NK-92 (cell line): ENCODE results near the gene KAZN.
"Not testable (repeated sequence)": the region's sequence is repeated elsewhere in the genome, so short reads cannot be mapped to it uniquely, and the experiment has no call there.

Experiments used
- DNase-seq: peaks from one replicate; lab custom pipeline; 2025; ENCODE audit not compliant: unreplicated experiment; lab: John Stamatoyannopoulos, UW

KAZN gene

GRCh38 chr1:14946684-14947238, 348.3 kb downstream of the KAZN start:
- no peak for DNase-seq

DNA sequence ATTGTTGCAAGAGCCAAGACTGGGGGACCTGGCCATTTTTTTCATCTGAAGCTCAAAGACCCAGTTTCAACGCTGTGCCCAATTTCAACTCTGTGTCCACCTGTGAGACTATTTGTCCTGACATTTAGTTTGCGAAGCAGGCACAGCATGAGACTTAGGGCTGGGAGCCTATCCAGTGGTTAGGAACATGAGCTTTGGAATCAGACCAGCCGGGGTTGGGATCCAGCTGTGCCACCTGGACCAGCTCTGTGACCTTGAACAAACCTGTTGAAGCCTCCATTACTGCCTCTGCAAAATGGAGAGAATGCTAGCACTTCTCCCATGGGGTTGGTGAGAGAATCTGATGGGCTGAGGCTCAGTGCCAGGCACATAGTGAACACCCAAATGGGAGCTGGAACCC, 348.9 kb downstream of the KAZN start:
- DNase-seq, result no peak

- no peak for DNase-seq
Measured at GRCh38 chr1:14948112-14948652, 349.7 kb downstream of the KAZN start.

GRCh38 chr1:14949270-14949835, 350.9 kb downstream of the KAZN start:
- no peak for DNase-seq

GRCh38 chr1:14949836-14950713, 351.6 kb downstream of the KAZN start:
- no peak for DNase-seq

- no peak for DNase-seq
Measured at GRCh38 chr1:14951766-14952165, 353.3 kb downstream of the KAZN start.

GRCh38 chr1:14952626-14953314, 354.3 kb downstream of the KAZN start:
- DNase-seq, result no peak

DNA sequence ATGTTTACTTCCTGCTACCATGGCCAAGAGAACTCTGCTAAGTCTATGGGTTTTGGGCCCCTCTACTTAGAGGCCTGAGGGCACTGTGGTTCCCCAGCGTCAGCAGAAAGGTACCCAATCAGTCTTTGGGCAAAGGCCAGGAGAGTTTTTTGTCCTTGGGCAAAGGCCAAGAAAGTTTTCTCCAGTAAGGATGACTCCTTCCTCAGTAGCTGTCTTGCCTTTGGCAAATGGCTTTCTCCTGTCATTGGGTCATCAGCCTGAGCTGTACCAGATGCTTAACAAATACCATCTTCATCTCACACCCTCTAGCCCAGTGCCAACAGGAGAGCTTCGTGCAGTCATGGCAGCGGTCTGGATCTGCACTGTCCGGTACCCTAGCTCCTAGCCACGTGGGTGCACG, 355.7 kb downstream of the KAZN start:
- no peak for DNase-seq

DNA sequence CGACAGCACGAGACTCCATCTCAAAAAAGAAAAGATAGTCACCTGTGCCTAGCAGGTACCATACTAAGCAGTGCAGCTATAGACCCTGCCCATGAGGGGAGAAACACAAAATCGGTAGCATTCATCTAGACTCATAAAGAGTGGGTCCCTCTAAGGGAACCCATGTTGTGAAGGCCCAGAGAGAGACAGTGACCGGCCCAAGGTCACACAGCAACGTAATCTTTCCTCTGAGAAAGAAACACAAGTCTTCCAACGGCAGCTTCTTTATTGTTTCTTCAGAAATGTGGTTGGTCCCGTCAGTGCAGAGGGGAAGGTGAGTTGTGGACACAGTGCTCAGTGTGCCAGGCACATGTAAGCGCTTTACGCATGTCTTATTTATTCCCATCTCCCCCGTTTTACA, 356.4 kb downstream of the KAZN start:
- no peak for DNase-seq

DNA sequence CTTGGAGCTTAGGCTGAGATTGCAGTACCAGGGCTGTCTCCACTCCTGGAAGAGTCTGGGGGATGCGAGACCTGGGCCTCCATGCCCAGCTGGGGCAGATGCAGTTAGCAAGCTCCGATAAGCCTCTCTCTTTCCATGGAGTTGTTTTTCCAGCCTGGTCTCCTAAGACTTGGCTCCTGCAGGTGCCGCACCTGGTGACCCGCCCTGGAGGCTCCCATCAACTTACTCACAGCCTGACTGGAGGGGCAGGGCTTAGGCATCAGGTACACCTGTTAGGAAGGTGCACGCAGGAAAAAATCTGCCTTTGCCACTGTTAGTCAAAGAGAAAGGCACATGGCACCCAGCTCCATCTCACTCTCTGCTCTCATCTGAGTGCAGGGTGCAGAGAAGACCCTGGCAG, 356.9 kb downstream of the KAZN start:
- no peak for DNase-seq

DNA sequence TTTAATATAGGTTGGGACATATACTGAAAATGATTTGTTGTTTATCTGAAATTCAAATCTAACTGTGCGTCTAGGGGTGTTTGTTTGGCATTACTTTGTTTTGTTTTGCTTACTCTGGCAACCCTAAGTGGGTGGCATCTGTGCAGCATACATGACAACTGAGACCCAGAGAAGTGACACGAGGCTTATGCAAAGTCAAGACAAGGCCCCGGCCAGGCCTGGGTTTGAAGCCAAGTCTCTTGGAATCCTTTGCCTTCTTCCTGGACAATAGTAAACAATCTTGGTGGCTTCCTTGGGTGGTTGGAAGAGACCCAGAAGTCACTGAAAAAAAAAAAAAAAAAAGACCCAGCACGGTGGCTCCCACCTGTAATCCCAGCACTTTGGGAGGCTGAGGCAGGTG, 357.5 kb downstream of the KAZN start:
- no peak for DNase-seq

DNA sequence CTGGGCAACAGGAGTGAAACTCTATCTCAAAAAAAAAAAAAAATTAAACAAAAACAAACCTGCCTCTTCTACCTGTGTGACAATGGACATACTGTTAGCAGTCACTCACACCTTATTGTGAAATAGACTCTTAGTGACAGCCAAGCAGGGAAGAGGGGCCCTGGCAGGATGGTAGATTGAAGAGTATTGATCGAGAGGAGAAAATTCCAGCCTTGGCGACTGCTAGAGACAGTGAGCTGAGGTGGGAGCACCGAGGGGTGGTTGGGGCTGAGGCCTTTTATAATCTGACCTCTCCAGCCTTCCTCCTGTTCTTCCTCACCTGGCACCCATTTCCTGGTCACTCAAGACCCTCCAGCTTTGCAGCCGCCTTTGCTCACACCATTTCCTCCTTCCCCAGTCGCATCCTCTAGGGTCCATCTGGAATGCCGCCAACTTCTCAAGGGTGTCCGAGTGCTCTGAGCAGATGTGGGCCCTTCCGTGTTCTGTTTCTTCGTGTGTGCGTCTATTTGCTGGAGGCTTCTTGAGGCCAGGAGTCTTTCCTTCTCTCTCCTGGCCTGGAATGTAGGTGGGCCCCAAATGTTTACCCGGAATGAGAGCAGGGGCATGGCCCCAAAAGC, 358.2 kb downstream of the KAZN start:
- DNase-seq, result no peak

DNA sequence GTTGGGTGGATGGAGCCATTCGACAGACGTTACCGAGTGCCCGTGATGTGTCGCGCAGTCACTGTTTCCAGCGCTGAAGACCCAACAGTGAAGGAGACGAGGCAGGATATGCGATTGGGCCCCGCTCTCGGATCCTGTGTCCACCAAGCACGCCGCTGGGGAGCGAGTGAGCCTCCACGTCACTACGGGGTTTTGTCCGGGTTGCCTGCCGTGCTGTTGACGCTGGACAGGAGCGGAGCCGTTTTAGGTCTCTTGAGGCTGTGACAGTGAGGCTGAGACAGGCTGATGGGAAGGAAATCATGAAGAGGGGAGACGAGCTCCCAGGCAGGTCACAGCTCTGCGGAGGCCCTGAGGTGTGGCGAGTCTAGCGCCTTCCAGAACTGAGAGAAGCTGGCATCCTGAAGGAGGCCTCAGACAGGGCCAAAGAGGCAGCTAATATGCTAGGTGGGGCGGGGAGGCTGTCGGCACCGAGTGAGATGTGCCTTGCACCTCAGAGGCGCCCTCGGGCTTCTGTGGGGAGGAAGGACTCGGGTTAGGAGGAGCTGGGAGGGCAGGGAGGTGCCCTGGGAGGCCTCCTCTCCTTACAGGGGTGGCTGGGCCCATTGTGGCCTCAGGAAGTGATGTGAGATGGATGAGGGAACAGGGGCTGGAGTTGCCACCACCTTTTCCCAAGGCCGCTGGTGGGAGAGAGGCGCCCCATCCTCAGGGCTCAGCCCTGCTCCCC, 359.1 kb downstream of the KAZN start:
- DNase-seq, result no peak

GRCh38 chr1:14958249-14959058, 360.0 kb downstream of the KAZN start:
- DNase-seq, result no peak

DNA sequence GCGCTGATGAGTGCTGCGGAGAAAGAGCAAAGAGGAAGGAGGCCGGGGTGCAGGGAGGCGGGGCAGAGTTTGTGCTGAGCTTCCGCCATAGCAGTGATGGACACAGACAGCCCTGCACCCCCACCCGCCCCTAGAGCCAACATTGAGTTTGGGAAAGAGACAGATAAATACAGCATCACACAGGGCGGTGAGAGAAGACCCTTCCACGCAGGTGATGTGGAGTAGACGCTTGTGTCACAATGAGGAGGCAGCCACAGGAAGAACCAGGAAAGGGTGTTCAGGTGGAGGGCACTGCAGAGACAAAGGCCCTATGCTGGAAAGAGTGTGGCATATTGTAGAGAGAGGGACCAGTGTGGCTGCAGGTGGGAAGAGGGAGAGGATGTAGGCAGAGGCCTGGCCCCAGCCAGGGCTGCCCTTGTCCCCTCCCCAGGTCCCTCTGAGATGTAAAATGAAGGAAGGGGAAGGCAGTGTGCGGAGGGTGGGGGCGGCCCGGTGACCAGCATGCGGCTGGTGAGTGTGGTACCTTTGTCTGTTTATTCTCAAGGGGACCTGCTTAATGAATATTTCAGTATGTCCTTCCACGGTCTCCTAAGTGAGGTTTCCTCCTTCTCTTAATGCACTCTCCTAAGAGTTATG, 360.7 kb downstream of the KAZN start:
- DNase-seq, result no peak

- DNase-seq, result no peak
Measured at GRCh38 chr1:14961661-14962267, 363.3 kb downstream of the KAZN start.

GRCh38 chr1:14962407-14962806, 363.9 kb downstream of the KAZN start:
- DNase-seq, result no peak

DNA sequence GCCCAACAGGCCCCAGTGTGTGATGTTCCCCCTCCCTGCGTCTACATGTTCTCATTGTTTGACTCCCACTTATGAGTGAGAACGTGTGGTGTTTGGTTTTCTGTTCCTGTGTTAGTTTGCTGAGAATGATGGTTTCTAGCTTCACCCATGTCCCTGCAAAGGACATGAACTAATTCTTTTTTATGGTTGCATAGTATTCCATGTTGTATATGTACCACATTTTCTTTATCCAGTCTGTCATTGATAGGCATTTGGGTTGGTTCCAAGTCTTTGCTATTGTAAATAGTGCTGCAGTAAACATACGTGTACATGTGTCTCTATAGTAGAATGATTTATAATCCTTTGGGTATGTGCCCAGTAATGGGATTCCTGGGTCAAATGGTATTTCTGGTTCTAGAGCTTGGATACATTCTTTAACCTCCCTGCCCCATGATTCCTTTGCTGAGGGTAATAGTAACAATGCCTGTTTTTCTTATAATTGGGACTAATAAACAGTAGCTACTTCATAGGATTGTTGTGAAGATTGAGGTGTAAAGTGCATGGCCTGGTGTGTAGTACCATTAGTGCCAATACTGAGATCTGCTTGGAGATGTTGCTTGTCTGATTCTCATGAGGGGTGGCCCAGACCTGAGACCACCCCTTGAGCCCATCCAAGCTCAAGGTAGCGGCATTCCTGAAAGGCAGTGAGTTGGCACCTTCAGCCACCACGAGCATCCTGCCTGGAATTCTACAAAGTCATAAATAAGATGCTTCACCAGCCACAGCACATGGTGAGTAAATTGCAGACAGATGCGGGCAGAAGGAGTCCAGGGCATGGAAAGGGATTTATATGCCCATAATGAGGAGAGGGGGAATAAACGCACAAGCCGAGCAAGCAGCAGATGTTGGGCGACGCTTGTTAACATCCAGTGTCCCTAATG, 365.6 kb downstream of the KAZN start:
- DNase-seq, result not testable (repeated sequence)
